HCT116 (cell line): Measurements from ENCODE around the gene GET3. TPM values are rescaled to one million over a fixed set of nuclear protein-coding genes. Genes with fewer than 3 reads are reported as not detected.
A peak's percentile ranks its signal among the peaks of the same experiment; 100 is the strongest.

ENCODE experiments used
- ATAC-seq: fragments of 200-7000 bp; cut with Tn5 transposase; 2 replicates; pipeline ENCODE4 v1.9.1; 2020; ENCODE audit warnings: mild to moderate bottlenecking, moderate library complexity
- BruUV-seq: library from RNA; stranded (reverse); fragments of 400-500 nt; replicated peaks from 2 replicates; lab custom pipeline; 2021; lab: Mats Ljungman, UMichigan
- CTCF ChIA-PET: fragments of 300-600 bp; sonication (Branson Sonifier 250); formaldehyde crosslinking; loops from one replicate; lab custom pipeline; 2021; ENCODE audit warnings: antibody characterized with exemption; lab: Charles Lee
- POLR2A ChIA-PET: fragments of 300-600, 350-600 bp; sonication (Branson Sonifier 250); formaldehyde crosslinking; loops from one replicate; lab custom pipeline; 2021; ENCODE audit warnings: antibody characterized with exemption; lab: Charles Lee
- RAD21 ChIA-PET, 2 experiments: fragments of 300-600 bp; sonication (Branson Sonifier 250); formaldehyde crosslinking; loops; one replicate each; lab custom pipeline; 2023; ENCODE audit warnings: low total read pairs in 2 of 2; ENCODE audit not compliant: uncharacterized antibody in 2 of 2, unreplicated experiment in 2 of 2, low non-redundant PET in 1 of 2; lab: Charles Lee
- DNase-seq: peaks from one replicate; pipeline ENCODE4 v3.0.0-alpha.2; 2010; ENCODE audit warnings: low read depth, low spot score
- H2AFZ ChIP-seq: fragments of 200-600 bp; shearing (Covaris generic), sonication (generic); 2 replicates; pipeline ENCODE4 v1.6.1; 2017; ENCODE audit warnings: low read depth, mixed run types, mixed read lengths, antibody characterized with exemption, low read length; ENCODE audit not compliant: poor library complexity, severe bottlenecking
- H3K27ac ChIP-seq: 2 replicates; pipeline ENCODE4 v1.5.1; 2012; ENCODE audit warnings: low read depth, low read length
- H3K27me3 ChIP-seq: fragments of 200-600 bp; sonication (generic); 2 replicates; pipeline ENCODE4 v1.6.1; 2016; ENCODE audit warnings: mixed run types, low read length, mixed read lengths; ENCODE audit not compliant: insufficient read depth
- H3K36me3 ChIP-seq, 2 experiments: fragments of 200-500 bp in 1 of 2; fragments of 200-600 bp in 1 of 2; sonication (Bioruptor generic) in 1 of 2; sonication (generic) in 1 of 2; 2 replicates each; pipeline versions ENCODE4 v1.5.1 to v1.6.1; 2014 to 2016; ENCODE audit warnings: low read length in 2 of 2, inconsistent platforms in 1 of 2, mixed read lengths in 1 of 2, mixed run types in 1 of 2; ENCODE audit not compliant: insufficient read depth in 2 of 2, control insufficient read depth in 1 of 2
- H3K4me1 ChIP-seq, 2 experiments: fragments of 200-600 bp in 1 of 2; sonication (generic) in 1 of 2; 2 replicates each; pipeline versions ENCODE4 v1.5.1 to v1.6.1; 2012 to 2017; ENCODE audit warnings: low read length in 2 of 2, inconsistent platforms in 1 of 2, mild to moderate bottlenecking in 1 of 2, mixed read lengths in 1 of 2, mixed run types in 1 of 2, moderate library complexity in 1 of 2; ENCODE audit not compliant: insufficient read depth in 2 of 2, control insufficient read depth in 1 of 2
- H3K4me2 ChIP-seq: fragments of 200-600 bp; sonication (generic); 2 replicates; pipeline ENCODE4 v1.6.1; 2017; ENCODE audit warnings: mixed run types, low read length, mixed read lengths
- H3K4me3 ChIP-seq, 2 experiments: fragments of 200-600 bp in 1 of 2; sonication (generic) in 1 of 2; replicated peaks in 1 of 2; 2 replicates each; pipeline ENCODE4 v1.5.1; 2011 to 2016; ENCODE audit warnings: low read length in 2 of 2, control low read depth in 1 of 2, low read depth in 1 of 2, mild to moderate bottlenecking in 1 of 2, mixed read lengths in 1 of 2, mixed run types in 1 of 2
- H3K79me2 ChIP-seq: fragments of 200-600 bp; sonication (generic); 2 replicates; pipeline ENCODE4 v1.6.1; 2017; ENCODE audit warnings: mild to moderate bottlenecking, mixed run types, low read length, moderate library complexity, mixed read lengths; ENCODE audit not compliant: insufficient read depth
- H3K9ac ChIP-seq: fragments of 200-600 bp; sonication (generic); 2 replicates; pipeline ENCODE4 v1.6.1; 2016; ENCODE audit warnings: low read length, mixed read lengths
- H3K9me2 ChIP-seq: fragments of 200-600 bp; sonication (generic), shearing (Covaris generic); 2 replicates; pipeline ENCODE4 v1.6.1; 2017; ENCODE audit warnings: mixed run types, mild to moderate bottlenecking, moderate library complexity; ENCODE audit not compliant: insufficient read depth
- H3K9me3 ChIP-seq, 2 experiments: fragments of 200-500 bp in 1 of 2; fragments of 200-600 bp in 1 of 2; sonication (Bioruptor generic) in 1 of 2; sonication (generic) in 1 of 2; 2 replicates each; pipeline ENCODE4 v1.6.1; 2014 to 2017; ENCODE audit warnings: low read length in 2 of 2, mixed read lengths in 2 of 2, inconsistent platforms in 1 of 2, low read depth in 1 of 2, mild to moderate bottlenecking in 1 of 2, mixed run types in 1 of 2, moderate library complexity in 1 of 2; ENCODE audit not compliant: control insufficient read depth in 1 of 2, insufficient read depth in 1 of 2
- H4K20me1 ChIP-seq: fragments of 200-600 bp; sonication (generic), shearing (Covaris generic); 2 replicates; pipeline ENCODE4 v1.6.1; 2017; ENCODE audit warnings: mixed run types, mild to moderate bottlenecking, moderate library complexity; ENCODE audit not compliant: insufficient read depth
- POLR2AphosphoS5 ChIP-seq: IDR thresholded peaks from 2 replicates; pipeline ENCODE4 v1.6.1; 2011; ENCODE audit warnings: mild to moderate bottlenecking, low read depth, low read length, moderate library complexity
- TCF7L2 ChIP-seq: IDR thresholded peaks from 2 replicates; pipeline ENCODE4 v1.7.0; 2011; ENCODE audit warnings: borderline replicate concordance, inconsistent platforms; ENCODE audit not compliant: insufficient read depth, insufficient read length; ENCODE audit errors: extremely low read depth
- intact Hi-C: fragments of 100-400 bp; cut with micrococcal nuclease; formaldehyde crosslinking; loops from 2 replicates; pipeline ENCODE4 v1.10.0; 2022
- total RNA-seq: library from RNA; stranded (reverse); gene quantifications from one replicate; pipeline ENCODE4 v1.2.1, GENCODE V29; 2021; ENCODE audit not compliant: unreplicated experiment
- TF ChIP-seq, protein P1 (sequence below): IDR thresholded peaks from 2 replicates; pipeline ENCODE4 v1.6.1; 2011; ENCODE audit warnings: mild to moderate bottlenecking, low read length, moderate library complexity; ENCODE audit not compliant: insufficient replicate concordance; ENCODE audit errors: extremely low read depth

Gene GET3
- total RNA-seq, 1 experiment from 2014 or later, result 77.6 TPM

GRCh38 chr19:12789904-12790619 lies 52.8 kb downstream of the GET3 start:
- intact Hi-C loops, result no loop called here
- BruUV-seq, result no TSS peak
- DNase-seq (peak; percentile 89), ATAC-seq (peak; percentile 52)
- RAD21 ChIA-PET, result no interaction called here
- Histone ChIP-seq H2AFZ (no peak overlapping the region), H3K27ac (peak overlapping the region; percentile 96), H3K36me3 (no peaks in the 10 kb centered on the region), H3K9ac (peak overlapping the region; percentile 93), H3K4me3 (peak overlapping the region; percentile 77 to 84), H3K4me2 (peak overlapping the region; percentile 99), H3K4me1 (peaks cover 64 to 92% of the 10 kb centered on the region in 2 experiments), H4K20me1 (no peaks in the 10 kb centered on the region), H3K9me2 (no peaks in the 10 kb centered on the region), H3K79me2 (peaks cover 19% of the 10 kb centered on the region), H3K27me3 (no peaks in the 10 kb centered on the region), H3K9me3 (no peaks in the 10 kb centered on the region)
- TF ChIP-seq TCF7L2 (peak; percentile 73), POLR2AphosphoS5 (peak; percentile 53)
- TF ChIP-seq, protein P1, sequence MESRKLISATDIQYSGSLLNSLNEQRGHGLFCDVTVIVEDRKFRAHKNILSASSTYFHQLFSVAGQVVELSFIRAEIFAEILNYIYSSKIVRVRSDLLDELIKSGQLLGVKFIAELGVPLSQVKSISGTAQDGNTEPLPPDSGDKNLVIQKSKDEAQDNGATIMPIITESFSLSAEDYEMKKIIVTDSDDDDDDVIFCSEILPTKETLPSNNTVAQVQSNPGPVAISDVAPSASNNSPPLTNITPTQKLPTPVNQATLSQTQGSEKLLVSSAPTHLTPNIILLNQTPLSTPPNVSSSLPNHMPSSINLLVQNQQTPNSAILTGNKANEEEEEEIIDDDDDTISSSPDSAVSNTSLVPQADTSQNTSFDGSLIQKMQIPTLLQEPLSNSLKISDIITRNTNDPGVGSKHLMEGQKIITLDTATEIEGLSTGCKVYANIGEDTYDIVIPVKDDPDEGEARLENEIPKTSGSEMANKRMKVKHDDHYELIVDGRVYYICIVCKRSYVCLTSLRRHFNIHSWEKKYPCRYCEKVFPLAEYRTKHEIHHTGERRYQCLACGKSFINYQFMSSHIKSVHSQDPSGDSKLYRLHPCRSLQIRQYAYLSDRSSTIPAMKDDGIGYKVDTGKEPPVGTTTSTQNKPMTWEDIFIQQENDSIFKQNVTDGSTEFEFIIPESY, result no peak
- POLR2A ChIA-PET, result interaction anchor here (3.4 to 6.7 kb wide), 2 partner anchors 14 to 68 kb away, joined by 32 to 172 read pairs; partner anchors contain the start of genes HOOK2 and TNPO2
- CTCF ChIA-PET, result interaction anchor here (7.4 kb wide), 1 partner anchor 14 kb away, joined by 88 read pairs; the partner anchor contains the start of gene HOOK2
